H4 (cell line): Measurements from ENCODE around the gene NPDC1. TPM values are rescaled to one million over a fixed set of nuclear protein-coding genes. Genes with fewer than 3 reads are reported as not detected.

Experiments
- DNase-seq: peaks from one replicate; pipeline ENCODE4 v3.0.0-alpha.2; 2015; ENCODE audit warnings: low spot score
- total RNA-seq: library from RNA; depleted of rRNA; stranded (reverse); fragments of >200 nt; shearing (Covaris generic); gene quantifications from 2 replicates; pipeline ENCODE4 v1.2.3, GENCODE V29; 2014; rRNA removed

NPDC1 gene
- 1.2 and 4.1 TPM in 2 replicates for total RNA-seq

- DNase-seq, result peak; percentile 56
Measured at GRCh38 chr9:137046088-137046787, at the start of gene NPDC1. Gene NPDC1 (minus strand): TSS chr9:137046177. CDS start chr9:137045989, 188 bp downstream.

- no peak for DNase-seq
Measured at GRCh38 chr9:137089232-137089947, 43.4 kb upstream of the NPDC1 start.

GRCh38 chr9:137088121-137088520 is 42.1 kb upstream of the NPDC1 start:
- DNase-seq, result no peak

GRCh38 chr9:137087409-137087925 is 41.5 kb upstream of the NPDC1 start:
- no peak for DNase-seq

GRCh38 chr9:137086531-137087408 is 40.8 kb upstream of the NPDC1 start, which contains the start of gene MAN1B1:
Gene MAN1B1 (plus strand): TSS chr9:137086985. CDS start chr9:137087000, 15 bp downstream.
- DNase-seq, result peak; percentile 99

GRCh38 chr9:137085920-137086530 is 40.0 kb upstream of the NPDC1 start:
- DNase-seq, result no peak

GRCh38 chr9:137084526-137084925 is 38.5 kb upstream of the NPDC1 start:
- DNase-seq, result no peak

- peak; percentile 89 for DNase-seq
Measured at GRCh38 chr9:137083394-137084004, 37.5 kb upstream of the NPDC1 start.

- DNase-seq, result no peak
Measured at GRCh38 chr9:137082925-137083290, 36.9 kb upstream of the NPDC1 start.

GRCh38 chr9:137082222-137082924 is 36.4 kb upstream of the NPDC1 start:
- no peak for DNase-seq

- DNase-seq, result no peak
Measured at GRCh38 chr9:137080260-137081122, 34.5 kb upstream of the NPDC1 start.

GRCh38 chr9:137079401-137079787 is 33.4 kb upstream of the NPDC1 start:
- DNase-seq, result no peak

- no peak for DNase-seq
Measured at GRCh38 chr9:137078701-137079400, 32.9 kb upstream of the NPDC1 start.

- no peak for DNase-seq
Measured at GRCh38 chr9:137077758-137078693, 32.0 kb upstream of the NPDC1 start.

GRCh38 chr9:137077010-137077747 is 31.2 kb upstream of the NPDC1 start, which contains the start of gene UAP1L1:
Gene UAP1L1 (plus strand): TSS chr9:137077517. CDS start chr9:137077533, 16 bp downstream.
- peak; percentile 45 for DNase-seq

GRCh38 chr9:137076636-137077009 is 30.6 kb upstream of the NPDC1 start:
- no peak for DNase-seq

GRCh38 chr9:137075275-137075775 is 29.3 kb upstream of the NPDC1 start:
- DNase-seq, result no peak
